IMR-90 (cell line): ENCODE measurements around the gene SLC36A2. TPM values are rescaled to one million over a fixed set of nuclear protein-coding genes. Genes with fewer than 3 reads are reported as not detected.

Source experiments
- ATAC-seq: fragments of 200-7000 bp; cut with Tn5 transposase; 2 replicates; pipeline ENCODE4 v1.9.1; 2020; ENCODE audit warnings: low read depth, mild to moderate bottlenecking, moderate library complexity
- BruUV-seq: library from RNA; stranded (reverse); fragments of 400-500 nt; replicated peaks from 2 replicates; lab custom pipeline; 2021; lab: Mats Ljungman, UMichigan
- CTCF ChIA-PET: fragments of 300-600 bp; formaldehyde crosslinking; extraction: SDS; loops from one replicate; lab custom pipeline; 2021; ENCODE audit warnings: antibody characterized with exemption; lab: Yijun Ruan, JAX
- POLR2A ChIA-PET: fragments of 300-600 bp; sonication (Branson Sonifier 250); formaldehyde crosslinking; loops from one replicate; lab custom pipeline; 2022; ENCODE audit warnings: antibody characterized with exemption; ENCODE audit not compliant: unreplicated experiment; lab: Charles Lee
- DNase-seq: peaks from one replicate; pipeline ENCODE4 v3.0.0; 2013
- H2AFZ ChIP-seq: replicated peaks from 2 replicates; pipeline ENCODE3; 2013; ENCODE audit warnings: low read length, mild to moderate bottlenecking; ENCODE audit not compliant: poor library complexity
- H2AK5ac ChIP-seq: 2 replicates; pipeline ENCODE4 v1.6.1; 2013; ENCODE audit warnings: low read depth, low read length, inconsistent platforms
- H2AK9ac ChIP-seq: replicated peaks from 2 replicates; pipeline ENCODE3; 2013; ENCODE audit warnings: mild to moderate bottlenecking, low read depth, low read length, moderate library complexity; ENCODE audit not compliant: poor library complexity
- H2BK120ac ChIP-seq: 2 replicates; pipeline ENCODE4 v1.6.1; 2013; ENCODE audit warnings: low read depth, low read length, inconsistent platforms
- H2BK15ac ChIP-seq: 3 replicates; pipeline ENCODE4 v1.6.1; 2013; ENCODE audit warnings: low read depth, low read length, inconsistent platforms
- H2BK20ac ChIP-seq: 2 replicates; pipeline ENCODE4 v1.6.1; 2013; ENCODE audit warnings: low read depth, mild to moderate bottlenecking, inconsistent platforms, low read length, moderate library complexity
- H2BK5ac ChIP-seq: 2 replicates; pipeline ENCODE4 v1.6.1; 2013; ENCODE audit warnings: mild to moderate bottlenecking, low read depth, low read length, inconsistent platforms; ENCODE audit not compliant: poor library complexity, severe bottlenecking
- H3K14ac ChIP-seq: replicated peaks from 2 replicates; pipeline ENCODE4 v1.6.1; 2013; ENCODE audit warnings: low read depth, low read length, inconsistent platforms
- H3K18ac ChIP-seq: 2 replicates; pipeline ENCODE4 v1.6.1; 2013; ENCODE audit warnings: low read depth, low read length, control low read depth
- H3K23ac ChIP-seq: 2 replicates; pipeline ENCODE4 v1.6.1; 2013; ENCODE audit warnings: low read depth, low read length, inconsistent platforms
- H3K27ac ChIP-seq: 2 replicates; pipeline ENCODE4 v1.5.1; 2013; ENCODE audit warnings: mild to moderate bottlenecking, control low read depth, low read length; ENCODE audit not compliant: insufficient read depth
- H3K27me3 ChIP-seq: 2 replicates; pipeline ENCODE4 v1.6.1; 2013; ENCODE audit warnings: low read length; ENCODE audit not compliant: control insufficient read depth, insufficient read depth
- H3K36me3 ChIP-seq: 2 replicates; pipeline ENCODE4 v1.6.1; 2013; ENCODE audit warnings: low read length, mixed read lengths; ENCODE audit not compliant: control insufficient read depth, insufficient read depth
- H3K4ac ChIP-seq: 2 replicates; pipeline ENCODE4 v1.6.1; 2013; ENCODE audit warnings: low read depth, low read length, inconsistent platforms
- H3K4me1 ChIP-seq: 2 replicates; pipeline ENCODE4 v1.6.1; 2013; ENCODE audit warnings: low read length, mixed read lengths; ENCODE audit not compliant: control insufficient read depth, insufficient read depth
- H3K4me2 ChIP-seq: 2 replicates; pipeline ENCODE4 v1.6.1; 2013; ENCODE audit warnings: low read depth, mild to moderate bottlenecking, control low read depth, low read length, moderate library complexity
- H3K4me3 ChIP-seq: 2 replicates; pipeline ENCODE4 v1.5.1; 2013; ENCODE audit warnings: low read depth, mild to moderate bottlenecking, control low read depth, low read length, moderate library complexity; ENCODE audit not compliant: insufficient read depth
- H3K56ac ChIP-seq: 2 replicates; pipeline ENCODE4 v1.6.1; 2013; ENCODE audit warnings: low read length, inconsistent platforms; ENCODE audit not compliant: insufficient read depth; ENCODE audit errors: extremely low read depth
- H3K79me1 ChIP-seq, 2 experiments: 2 replicates each; pipeline ENCODE4 v1.6.1; 2013; ENCODE audit warnings: low read length in 2 of 2, inconsistent platforms in 1 of 2, low read depth in 1 of 2
- H3K9ac ChIP-seq: 2 replicates; pipeline ENCODE4 v1.6.1; 2013; ENCODE audit warnings: low read depth, low read length, control low read depth
- H3K9me1 ChIP-seq: 2 replicates; pipeline ENCODE4 v1.6.1; 2013; ENCODE audit warnings: low read length, inconsistent platforms; ENCODE audit not compliant: insufficient read depth
- H3K9me3 ChIP-seq: 2 replicates; pipeline ENCODE4 v1.6.1; 2013; ENCODE audit warnings: low read length; ENCODE audit not compliant: control insufficient read depth, insufficient read depth
- H4K20me1 ChIP-seq: 2 replicates; pipeline ENCODE4 v1.6.1; 2013; ENCODE audit warnings: low read length, inconsistent platforms; ENCODE audit not compliant: insufficient read depth
- H4K5ac ChIP-seq: 2 replicates; pipeline ENCODE4 v1.6.1; 2013; ENCODE audit warnings: mild to moderate bottlenecking, low read depth, low read length, control low read depth
- H4K8ac ChIP-seq, 2 experiments: 2 replicates each; pipeline ENCODE4 v1.6.1; 2013; ENCODE audit warnings: low read depth in 2 of 2, low read length in 2 of 2, control low read depth in 1 of 2, inconsistent platforms in 1 of 2
- H4K91ac ChIP-seq: 2 replicates; pipeline ENCODE4 v1.6.1; 2013; ENCODE audit warnings: low read depth, low read length, inconsistent platforms; ENCODE audit not compliant: insufficient read depth
- BHLHE40 ChIP-seq: fragments of 150-350 bp; IDR thresholded peaks from 2 replicates; pipeline ENCODE4 v1.6.1; 2016; ENCODE audit warnings: mild to moderate bottlenecking, low read depth, low read length
- CEBPB ChIP-seq: IDR thresholded peaks from 2 replicates; pipeline ENCODE4 v1.6.1; 2012; ENCODE audit warnings: low read depth, low read length, improper control_type of control experiment
- CHD1 ChIP-seq: IDR thresholded peaks from 2 replicates; pipeline ENCODE4 v1.6.1; 2012; ENCODE audit warnings: low read depth, low read length, improper control_type of control experiment
- CTCF ChIP-seq: conservative IDR thresholded peaks from 2 replicates; pipeline ENCODE4 v1.5.1; 2012; ENCODE audit warnings: mild to moderate bottlenecking, low read depth, low read length, improper control_type of control experiment
- ELK1 ChIP-seq: fragments of 150-350 bp; IDR thresholded peaks from 2 replicates; pipeline ENCODE4 v1.6.1; 2016; ENCODE audit warnings: low read depth, mild to moderate bottlenecking, low read length, moderate library complexity, borderline replicate concordance
- FOS ChIP-seq: fragments of 150-350 bp; IDR thresholded peaks from 2 replicates; pipeline ENCODE4 v1.6.1; 2016; ENCODE audit warnings: low read depth, low read length
- MAFK ChIP-seq: IDR thresholded peaks from 2 replicates; pipeline ENCODE4 v1.6.1; 2012; ENCODE audit warnings: low read depth, low read length, improper control_type of control experiment
- MAZ ChIP-seq: IDR thresholded peaks from 2 replicates; pipeline ENCODE4 v1.6.1; 2012; ENCODE audit warnings: low read depth, mild to moderate bottlenecking, low read length, improper control_type of control experiment, moderate library complexity, borderline replicate concordance
- MXI1 ChIP-seq: IDR thresholded peaks from 2 replicates; pipeline ENCODE4 v1.6.1; 2012; ENCODE audit warnings: low read depth, mild to moderate bottlenecking, low read length, moderate library complexity, borderline replicate concordance
- NFE2L2 ChIP-seq: fragments of 150-350 bp; IDR thresholded peaks from 2 replicates; pipeline ENCODE4 v1.6.1; 2016; ENCODE audit warnings: low read depth, mild to moderate bottlenecking, low read length
- POLR2A ChIP-seq: IDR thresholded peaks from 2 replicates; pipeline ENCODE4 v1.6.1; 2012; ENCODE audit warnings: mild to moderate bottlenecking, low read depth, low read length
- RAD21 ChIP-seq: IDR thresholded peaks from 2 replicates; pipeline ENCODE4 v1.6.1; 2012; ENCODE audit warnings: low read length, improper control_type of control experiment
- RCOR1 ChIP-seq: IDR thresholded peaks from 2 replicates; pipeline ENCODE4 v1.6.1; 2012; ENCODE audit warnings: mild to moderate bottlenecking, low read length, improper control_type of control experiment; ENCODE audit not compliant: insufficient replicate concordance
- RFX5 ChIP-seq: IDR thresholded peaks from 2 replicates; pipeline ENCODE4 v1.8.0; 2012; ENCODE audit warnings: low read depth, mild to moderate bottlenecking, low read length, moderate library complexity
- SMC3 ChIP-seq: fragments of 150-350 bp; IDR thresholded peaks from 2 replicates; pipeline ENCODE4 v1.6.1; 2016; ENCODE audit warnings: low read depth, mild to moderate bottlenecking, antibody characterized with exemption, low read length, moderate library complexity
- USF2 ChIP-seq: fragments of 150-350 bp; IDR thresholded peaks from 2 replicates; pipeline ENCODE4 v1.6.1; 2017; ENCODE audit warnings: mild to moderate bottlenecking, antibody characterized with exemption, low read length, low read depth
- WGBS, 2 experiments: methylation state at CpG; one replicate each; pipeline versions ENCODE4 v1.1.5 to v1.1.7; 2013; ENCODE audit warnings: missing lambda C conversion rate in 2 of 2; ENCODE audit not compliant: insufficient read length in 1 of 2; ENCODE audit errors: extremely low coverage in 2 of 2; 5-methylcytosine and 5-hydroxymethylcytosine counted together
- dilution Hi-C: fragments of 300-500 bp; cut with HindIII; formaldehyde crosslinking; loops from one replicate; pipeline ENCODE4 v1.14.3; 2018; ENCODE audit warnings: low sequenced_read_pairs; ENCODE audit not compliant: unreplicated experiment
- in situ Hi-C: fragments of 300-500 bp; cut with MboI; formaldehyde crosslinking; loops from 3 replicates; pipeline ENCODE4 v1.14.3; 2019; ENCODE audit warnings: low sequenced_read_pairs, inconsistent platforms, mixed read lengths
- intact Hi-C: fragments of 100-400 bp; cut with micrococcal nuclease; formaldehyde crosslinking; loops from 2 replicates; pipeline ENCODE4 v1.10.0; 2022
- polyA plus RNA-seq, 3 experiments: library from polyadenylated mRNA; depleted of rRNA; stranded (reverse); fragments of >200 nt; gene quantifications; 2 replicates each; pipeline ENCODE4 v1.2.3, GENCODE V29; 2012; ENCODE audit warnings: low replicate concordance in 1 of 3
- total RNA-seq: library from RNA; depleted of rRNA; stranded (reverse); fragments of >200 nt; gene quantifications from 2 replicates; pipeline ENCODE4 v1.2.3, GENCODE V29; 2012

The SLC36A2 gene
- total and polyA plus RNA-seq, 2 of the 4 experiments (the other 2 are of a cell fraction): not detected

GRCh38 chr5:151348789-151349188, 1.4 kb upstream of the SLC36A2 start:
- H2AFZ ChIP-seq: no peak overlapping the region
- no peak overlapping the region for H3K4ac ChIP-seq
- TF ChIP-seq CEBPB (no peak), POLR2A (no peak), NFE2L2 (no peak), CHD1 (no peak), RCOR1 (no peak), MXI1 (no peak), RAD21 (no peak), ELK1 (no peak), MAFK (no peak), USF2 (no peak), SMC3 (no peak), BHLHE40 (no peak), MAZ (no peak), CTCF (no peak), FOS (no peak), RFX5 (no peak)
- no peak overlapping the region for H3K18ac ChIP-seq
- ChIA-PET POLR2A (no interaction called here), CTCF (no interaction called here)
- no CpG with 5 or more reads among the region's 6 CpGs for WGBS, 2 experiments
- no peaks in the 10 kb centered on the region for H3K79me1 ChIP-seq
- no peak overlapping the region for H2AK5ac ChIP-seq
- intact Hi-C loops (no loop called here), dilution Hi-C loops (no loop called here), in situ Hi-C loops (no loop called here)
- H4K20me1 ChIP-seq: no peaks in the 10 kb centered on the region
- no peak for DNase-seq
- H4K5ac ChIP-seq: no peak overlapping the region
- no peak overlapping the region for H2BK15ac ChIP-seq
- H3K14ac ChIP-seq: no peak overlapping the region
- no peak overlapping the region for H3K9ac ChIP-seq
- H2AK9ac ChIP-seq: no peak overlapping the region
- no peak overlapping the region for H2BK5ac ChIP-seq
- no peak overlapping the region for H3K56ac ChIP-seq
- peaks cover 1% of the 10 kb centered on the region for H3K27me3 ChIP-seq
- ATAC-seq: no peak
- BruUV-seq: no TSS peak
- H2BK120ac ChIP-seq: no peak overlapping the region
- no peak overlapping the region for H3K27ac ChIP-seq
- H3K23ac ChIP-seq: no peak overlapping the region
- no peak overlapping the region for H4K8ac ChIP-seq
- no peak overlapping the region for H2BK20ac ChIP-seq
- no peak overlapping the region for H3K4me3 ChIP-seq
- H3K36me3 ChIP-seq: no peaks in the 10 kb centered on the region
- H3K4me1 ChIP-seq: no peaks in the 10 kb centered on the region
- H3K9me3 ChIP-seq: no peaks in the 10 kb centered on the region
- no peak overlapping the region for H3K4me2 ChIP-seq
- H4K91ac ChIP-seq: no peak overlapping the region
- H3K9me1 ChIP-seq: no peaks in the 10 kb centered on the region
